ENCODE measurements around the gene TCP11X1.
"Not testable (repeated sequence)": the region's sequence is repeated elsewhere in the genome, so short reads cannot be mapped to it uniquely, and the experiment has no call there.

Gene TCP11X1

GRCh38 chrX:102214986-102215385 is at the start of gene TCP11X1:
TSS of gene TCP11X1 (plus strand) at chrX:102215301.
- DNase-seq: not testable (repeated sequence)

GRCh38 chrX:102185967-102186720 is 29.0 kb upstream of the TCP11X1 start:
- DNase-seq: no peak

- not testable (repeated sequence) for DNase-seq
Measured at GRCh38 chrX:102207940-102208339, 7.2 kb upstream of the TCP11X1 start.

- not testable (repeated sequence) for DNase-seq
Measured at GRCh38 chrX:102216497-102216896, 1.4 kb downstream of the TCP11X1 start.

- not testable (repeated sequence) for DNase-seq
Measured at GRCh38 chrX:102235678-102236077, 20.6 kb downstream of the TCP11X1 start.

- DNase-seq: not testable (repeated sequence)
Measured at GRCh38 chrX:102240265-102240664, 25.2 kb downstream of the TCP11X1 start.

- DNase-seq: not testable (repeated sequence)
Measured at GRCh38 chrX:102246893-102247292, 31.8 kb downstream of the TCP11X1 start, which contains the start of gene NXF2. TSS of gene NXF2 (plus strand) at chrX:102247167. CDS start at chrX:102307079, 59,912 bp downstream.

- not testable (repeated sequence) for DNase-seq
Measured at GRCh38 chrX:102272231-102272630, 57.1 kb downstream of the TCP11X1 start.
